ENCODE data around the gene LYZL4.

The LYZL4 gene

DNA sequence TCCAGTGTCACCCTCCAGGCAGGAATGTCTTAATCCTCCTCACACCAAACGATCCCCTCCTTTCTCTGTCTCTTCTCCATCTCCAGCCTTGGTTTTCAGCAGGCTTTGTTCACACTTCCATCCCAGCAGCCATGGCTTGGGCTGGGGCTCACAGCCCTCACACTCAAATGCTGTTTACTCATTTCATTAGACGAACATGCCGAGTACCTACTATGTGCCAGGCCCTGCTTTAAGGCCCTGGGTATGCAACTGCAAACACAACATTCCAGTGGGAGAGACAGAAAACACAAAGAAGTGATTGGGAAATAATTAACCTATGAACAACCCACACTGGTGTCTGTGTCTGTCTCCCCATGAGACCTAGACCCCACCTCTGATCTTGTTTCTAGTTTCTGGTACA lies 43.9 kb downstream of the LYZL4 start:
- no peak overlapping the region for H3K4me3 ChIP-seq (ENCODE audit: low read length)
- H3K27ac ChIP-seq (ENCODE audit: low read depth, low read length): no peak overlapping the region
- H3K27me3 ChIP-seq (ENCODE audit: control insufficient read depth, low read length): no peaks in the 10 kb centered on the region
- no peaks in the 10 kb centered on the region for H3K79me2 ChIP-seq (ENCODE audit: control insufficient read depth, low read length)
- H3K4me1 ChIP-seq (ENCODE audit: control insufficient read depth, low read length): no peaks in the 10 kb centered on the region
- TF ChIP-seq, protein P1, sequence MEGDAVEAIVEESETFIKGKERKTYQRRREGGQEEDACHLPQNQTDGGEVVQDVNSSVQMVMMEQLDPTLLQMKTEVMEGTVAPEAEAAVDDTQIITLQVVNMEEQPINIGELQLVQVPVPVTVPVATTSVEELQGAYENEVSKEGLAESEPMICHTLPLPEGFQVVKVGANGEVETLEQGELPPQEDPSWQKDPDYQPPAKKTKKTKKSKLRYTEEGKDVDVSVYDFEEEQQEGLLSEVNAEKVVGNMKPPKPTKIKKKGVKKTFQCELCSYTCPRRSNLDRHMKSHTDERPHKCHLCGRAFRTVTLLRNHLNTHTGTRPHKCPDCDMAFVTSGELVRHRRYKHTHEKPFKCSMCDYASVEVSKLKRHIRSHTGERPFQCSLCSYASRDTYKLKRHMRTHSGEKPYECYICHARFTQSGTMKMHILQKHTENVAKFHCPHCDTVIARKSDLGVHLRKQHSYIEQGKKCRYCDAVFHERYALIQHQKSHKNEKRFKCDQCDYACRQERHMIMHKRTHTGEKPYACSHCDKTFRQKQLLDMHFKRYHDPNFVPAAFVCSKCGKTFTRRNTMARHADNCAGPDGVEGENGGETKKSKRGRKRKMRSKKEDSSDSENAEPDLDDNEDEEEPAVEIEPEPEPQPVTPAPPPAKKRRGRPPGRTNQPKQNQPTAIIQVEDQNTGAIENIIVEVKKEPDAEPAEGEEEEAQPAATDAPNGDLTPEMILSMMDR (IDR thresholded peaks at IDR 0.05; ENCODE audit: low read depth, low read length, poor library complexity, severe bottlenecking): no peak
- TF ChIP-seq EZH2phosphoT487 (IDR thresholded peaks at IDR 0.05; ENCODE audit: borderline replicate concordance, low read length): no peak
- no peak overlapping the region for H3K4me2 ChIP-seq (ENCODE audit: low read length)
- H3K9me3 ChIP-seq (ENCODE audit: control insufficient read depth, insufficient read depth, low read length): peaks cover 5% of the 10 kb centered on the region; the same call in 1 of the 2 replicates
- H3K36me3 ChIP-seq (ENCODE audit: control insufficient read depth, low read length): no peaks in the 10 kb centered on the region
- no peaks in the 10 kb centered on the region for H3K9me2 ChIP-seq (replicated peaks; ENCODE audit: control insufficient read depth, low read length)
- H3F3A ChIP-seq (ENCODE audit: control insufficient read depth, insufficient read depth): no peaks in the 10 kb centered on the region
- H4K20me1 ChIP-seq (ENCODE audit: control insufficient read depth, insufficient read depth, low read depth, low read length): no peaks in the 10 kb centered on the region

DNA sequence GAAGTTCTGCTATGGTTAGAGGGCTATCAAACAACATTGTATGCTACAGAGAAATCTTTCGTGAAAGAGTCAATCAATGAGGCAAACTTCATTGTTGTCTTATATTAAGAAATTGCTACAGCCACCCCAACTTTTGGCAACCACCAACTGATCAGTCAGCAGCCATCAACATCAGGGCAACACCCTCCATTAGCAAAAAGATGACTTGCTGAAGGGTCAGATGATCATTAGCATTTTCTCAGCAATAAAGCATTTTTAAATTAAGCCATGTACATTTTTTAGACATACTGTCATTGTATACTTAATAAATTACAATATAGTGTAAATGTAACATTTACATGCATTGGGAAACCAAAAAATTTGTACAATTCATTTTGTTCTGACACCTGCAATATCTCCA lies 53.1 kb downstream of the LYZL4 start:
- Histone ChIP-seq H3K4me3 (ENCODE audit: low read length) (no peak overlapping the region), H3K4me2 (ENCODE audit: low read length) (peak overlapping the region; percentile 8; the same call in 1 of the 2 replicates), H4K20me1 (ENCODE audit: control insufficient read depth, insufficient read depth, low read depth, low read length) (no peaks in the 10 kb centered on the region), H3K27ac (ENCODE audit: low read depth, low read length) (no peak overlapping the region), H3K4me1 (ENCODE audit: control insufficient read depth, low read length) (0 out of 2 replicates have a peak, but pooled peaks cover 5% of the 10 kb centered on the region), H3K27me3 (ENCODE audit: control insufficient read depth, low read length) (no peaks in the 10 kb centered on the region), H3K79me2 (ENCODE audit: control insufficient read depth, low read length) (no peaks in the 10 kb centered on the region), H3F3A (ENCODE audit: control insufficient read depth, insufficient read depth) (no peaks in the 10 kb centered on the region), H3K9me3 (ENCODE audit: control insufficient read depth, insufficient read depth, low read length) (no peaks in the 10 kb centered on the region), H3K36me3 (ENCODE audit: control insufficient read depth, low read length) (no peaks in the 10 kb centered on the region), H3K9me2 (replicated peaks; ENCODE audit: control insufficient read depth, low read length) (no peaks in the 10 kb centered on the region)
- TF ChIP-seq EZH2phosphoT487 (IDR thresholded peaks at IDR 0.05; ENCODE audit: borderline replicate concordance, low read length): no peak
- TF ChIP-seq, protein P1 (IDR thresholded peaks at IDR 0.05; ENCODE audit: low read depth, low read length, poor library complexity, severe bottlenecking): no peak

DNA sequence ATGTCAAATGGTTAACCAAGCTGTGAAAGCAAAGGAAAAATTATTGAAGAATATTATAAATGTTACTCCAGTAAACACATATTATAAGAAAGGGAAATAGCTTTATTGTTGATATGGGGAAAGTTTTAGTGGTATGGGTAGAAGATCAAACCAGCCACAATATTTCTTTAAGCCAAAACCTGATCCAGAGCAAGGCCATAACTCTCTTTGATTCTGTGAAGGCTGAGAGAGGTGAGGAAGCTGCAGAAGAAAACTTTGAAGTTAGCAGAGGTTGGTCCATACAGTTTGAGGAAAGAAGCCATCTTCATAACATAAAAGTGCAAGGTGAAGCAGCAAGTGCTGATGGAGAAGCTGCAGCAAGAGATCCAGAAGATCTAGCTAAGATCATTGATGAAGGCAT lies 54.8 kb downstream of the LYZL4 start:
- no peak overlapping the region for H3K27ac ChIP-seq (ENCODE audit: low read depth, low read length)
- H3K4me2 ChIP-seq (ENCODE audit: low read length): no peak overlapping the region
- 0 out of 2 replicates have a peak, but pooled peaks cover 5% of the 10 kb centered on the region for H3K4me1 ChIP-seq (ENCODE audit: control insufficient read depth, low read length)
- no peaks in the 10 kb centered on the region for H3K9me2 ChIP-seq (replicated peaks; ENCODE audit: control insufficient read depth, low read length)
- H3F3A ChIP-seq (ENCODE audit: control insufficient read depth, insufficient read depth): no peaks in the 10 kb centered on the region
- no peaks in the 10 kb centered on the region for H3K36me3 ChIP-seq (ENCODE audit: control insufficient read depth, low read length)
- H4K20me1 ChIP-seq (ENCODE audit: control insufficient read depth, insufficient read depth, low read depth, low read length): no peaks in the 10 kb centered on the region
- no peak overlapping the region for H3K4me3 ChIP-seq (ENCODE audit: low read length)
- H3K79me2 ChIP-seq (ENCODE audit: control insufficient read depth, low read length): no peaks in the 10 kb centered on the region
- no peaks in the 10 kb centered on the region for H3K9me3 ChIP-seq (ENCODE audit: control insufficient read depth, insufficient read depth, low read length)
- TF ChIP-seq, protein P1 (IDR thresholded peaks at IDR 0.05; ENCODE audit: low read depth, low read length, poor library complexity, severe bottlenecking): no peak
- no peak for TF ChIP-seq EZH2phosphoT487 (IDR thresholded peaks at IDR 0.05; ENCODE audit: borderline replicate concordance, low read length)
- H3K27me3 ChIP-seq (ENCODE audit: control insufficient read depth, low read length): no peaks in the 10 kb centered on the region
